Kidney epithelial cell (primary cell): ENCODE data around the gene THBS2. TPM values are rescaled to one million over a fixed set of nuclear protein-coding genes. Genes with fewer than 3 reads are reported as not detected.

Source experiments
- DNase-seq: peaks from one replicate; pipeline ENCODE4 v3.0.0-alpha.2; 2010; ENCODE audit warnings: low read depth
- H3K27me3 ChIP-seq: 2 replicates; pipeline ENCODE4 v1.6.0; 2011; ENCODE audit warnings: low read length; ENCODE audit not compliant: control insufficient read depth, insufficient read depth
- H3K36me3 ChIP-seq: 2 replicates; pipeline ENCODE4 v1.5.1; 2011; ENCODE audit warnings: low read length; ENCODE audit not compliant: control insufficient read depth, insufficient read depth
- H3K4me3 ChIP-seq: 2 replicates; pipeline ENCODE4 v1.5.1; 2011; ENCODE audit warnings: low read depth, mild to moderate bottlenecking, control low read depth, low read length
- CTCF ChIP-seq: IDR thresholded peaks from 2 replicates; pipeline ENCODE4 v1.5.1; 2011; ENCODE audit warnings: mild to moderate bottlenecking, moderate library complexity, low read length, control low read depth, inconsistent platforms; ENCODE audit not compliant: insufficient read depth, poor library complexity, severe bottlenecking
- total RNA-seq: library from RNA; depleted of rRNA; stranded (reverse); fragments of >200 nt; gene quantifications from 2 replicates; pipeline ENCODE4 v1.2.3, GENCODE V29; 2015

The THBS2 gene
- total RNA-seq, 1 donor from 2014 or later = 21.9 TPM

DNA sequence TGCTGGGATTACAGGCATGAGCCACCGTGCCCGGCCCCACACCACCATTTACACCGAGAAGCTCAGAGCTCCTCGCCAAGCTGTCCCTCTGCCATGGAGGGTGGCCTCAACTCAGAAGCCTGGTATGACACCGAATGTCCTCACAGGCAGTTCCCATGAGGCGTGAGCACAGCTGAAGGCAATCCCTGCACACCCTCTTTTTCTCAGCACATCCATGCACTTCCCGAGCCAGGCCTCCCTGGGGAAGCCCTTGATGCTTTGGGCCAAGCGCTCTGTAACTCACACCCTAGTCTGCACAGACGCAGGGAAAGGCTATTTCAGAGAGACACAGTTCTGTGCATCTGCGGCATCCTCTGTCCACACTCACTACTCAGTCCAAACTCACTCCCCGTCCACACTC, 18.4 kb downstream of the THBS2 start:
- no peak for TF ChIP-seq CTCF
- no peaks in the 10 kb centered on the region for H3K27me3 ChIP-seq
- DNase-seq = no peak
- no peak overlapping the region for H3K4me3 ChIP-seq
- H3K36me3 ChIP-seq = no peaks in the 10 kb centered on the region

- no peak for TF ChIP-seq CTCF
- H3K27me3 ChIP-seq = no peaks in the 10 kb centered on the region
- no peaks in the 10 kb centered on the region for H3K36me3 ChIP-seq
- no peak overlapping the region for H3K4me3 ChIP-seq
- no peak for DNase-seq
These were observed 19.0 kb downstream of the THBS2 start for GRCh38 chr6:169234634-169235033.

DNA sequence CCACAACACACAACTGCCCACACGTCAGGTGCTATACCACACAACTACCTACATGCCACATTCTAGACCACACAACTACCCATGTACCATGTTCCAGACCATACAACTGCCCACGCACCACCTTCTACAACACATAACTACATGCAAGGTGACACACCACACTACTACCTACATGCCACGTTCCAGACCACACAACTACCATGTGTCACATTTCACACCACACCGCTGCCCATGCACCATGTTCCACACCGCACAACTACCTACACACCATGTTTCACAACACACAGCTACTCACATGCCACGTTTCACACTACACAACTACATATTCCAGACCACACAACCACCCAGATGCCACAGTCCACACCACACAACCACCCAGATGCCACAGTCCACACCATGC, 19.8 kb downstream of the THBS2 start:
- Histone ChIP-seq H3K36me3 (no peaks in the 10 kb centered on the region), H3K4me3 (no peak overlapping the region), H3K27me3 (no peaks in the 10 kb centered on the region)
- TF ChIP-seq CTCF = no peak
- DNase-seq = no peak

DNA sequence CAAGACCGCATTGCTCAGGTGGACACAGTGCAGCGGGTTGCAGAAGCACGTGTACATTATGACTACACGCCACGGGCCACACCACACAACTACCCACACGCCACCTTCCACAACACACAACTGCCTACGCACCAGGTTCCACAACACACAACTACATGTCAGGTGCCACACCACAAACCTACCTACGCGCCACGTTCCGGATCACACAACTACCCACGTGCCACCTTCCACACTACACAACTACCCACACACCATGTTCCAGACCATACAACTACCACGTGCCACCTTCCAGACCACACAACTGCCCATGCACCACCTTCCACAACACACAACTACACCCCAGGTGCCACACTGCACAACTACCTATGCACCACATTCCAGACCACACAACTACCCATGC, 20.5 kb downstream of the THBS2 start:
- no peak for TF ChIP-seq CTCF
- no peak for DNase-seq
- no peaks in the 10 kb centered on the region for H3K27me3 ChIP-seq
- H3K4me3 ChIP-seq = no peak overlapping the region
- no peaks in the 10 kb centered on the region for H3K36me3 ChIP-seq

DNA sequence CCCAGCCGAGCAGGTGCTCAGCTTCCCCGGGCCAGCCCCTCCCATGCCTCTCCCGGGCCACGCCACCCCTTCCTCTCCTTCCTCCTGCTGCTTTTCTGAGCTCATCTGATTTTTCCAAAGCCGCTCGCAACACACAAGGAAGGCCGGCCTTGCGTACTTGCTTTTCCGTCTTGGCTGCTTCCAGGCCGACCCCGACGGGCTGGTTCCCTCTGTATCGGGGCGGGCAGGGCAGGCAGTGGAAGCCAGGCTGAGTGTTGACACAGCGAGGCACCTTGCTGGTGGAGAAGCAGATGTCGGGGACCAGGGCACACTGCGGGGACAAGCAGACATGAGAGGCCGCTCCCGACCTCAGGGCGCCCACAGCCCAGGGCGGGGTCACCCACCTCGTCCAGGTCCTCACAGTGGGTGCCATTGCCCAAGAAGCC, 21.1 kb downstream of the THBS2 start:
- no peaks in the 10 kb centered on the region for H3K36me3 ChIP-seq

More for the DNA sequence above, 21.1 kb downstream of the THBS2 start:
- DNase-seq = no peak
- H3K27me3 ChIP-seq = no peaks in the 10 kb centered on the region
- TF ChIP-seq CTCF = no peak
- H3K4me3 ChIP-seq = no peak overlapping the region
